H1 (cell line): ENCODE results near the gene MCF2L. TPM values are rescaled to one million over a fixed set of nuclear protein-coding genes. Genes with fewer than 3 reads are reported as not detected.

Experiments used
- NANOG ChIP-seq: IDR thresholded peaks from 2 replicates; pipeline ENCODE4 v1.6.1; 2011; ENCODE audit warnings: low read length, low read depth, mild to moderate bottlenecking, inconsistent platforms; ENCODE audit not compliant: insufficient read depth, poor library complexity, severe bottlenecking
- TAF1 ChIP-seq: IDR thresholded peaks from 2 replicates; pipeline ENCODE4 v1.6.1; 2011; ENCODE audit warnings: mild to moderate bottlenecking, low read depth, low read length
- ZNF274 ChIP-seq: IDR thresholded peaks from 2 replicates; pipeline ENCODE4 v1.7.0; 2012; ENCODE audit warnings: low read length, borderline replicate concordance; ENCODE audit errors: extremely low read depth
- polyA plus RNA-seq, 7 experiments: library from polyadenylated mRNA; depleted of rRNA in 3 of 7; stranded (reverse) in 5 of 7; unstranded in 2 of 7; fragments of >200 nt in 5 of 7; fragments of 200-250 nt in 2 of 7; gene quantifications; 1 replicate in 5 of 7; 2 replicates in 1 of 7; 4 replicates in 1 of 7; pipeline versions ENCODE4 v1.2.1 to v1.2.3, GENCODE V29; 2011 to 2013; ENCODE audit warnings: missing spikeins in 2 of 7, mixed read lengths in 2 of 7
- total RNA-seq: library from RNA; stranded (reverse); fragmentation: NEBNext Ultra II Directional; extraction: Animal tissue kit (Norgen Biotek cat#: 25700); gene quantifications from 2 replicates; pipeline ENCODE4 v1.2.1, GENCODE V29; 2021

MCF2L gene
- total and polyA plus RNA-seq, 2 of the 8 experiments (the other 6 are each of a cell fraction or from before 2014, with no cell fraction given) = 10.1 to 24.4 TPM

DNA sequence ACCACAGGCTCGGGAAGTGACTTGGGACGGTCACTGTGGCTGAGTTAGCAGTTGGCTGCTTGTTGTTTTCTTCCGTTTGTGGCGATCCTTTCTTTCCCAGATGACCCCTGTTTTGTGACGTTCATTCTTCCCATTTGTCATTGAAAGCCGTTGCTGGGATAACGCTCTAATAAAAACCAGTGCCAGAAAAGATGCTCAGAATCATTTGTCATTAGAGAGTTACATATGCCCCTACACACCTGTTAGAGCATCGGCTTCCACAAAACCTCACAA is 39.3 kb upstream of the MCF2L start (continued):
- TF ChIP-seq ZNF274 (no peak), TAF1 (no peak), NANOG (no peak)
